CD14-positive monocyte (primary cell): ENCODE results near the gene TTYH1. TPM values are rescaled to one million over a fixed set of nuclear protein-coding genes. Genes with fewer than 3 reads are reported as not detected.
A peak's percentile ranks its signal among the peaks of the same experiment; 100 is the strongest.

Experiments used
- DNase-seq, 3 donors: peaks; one replicate each; pipeline ENCODE4 v3.0.0-alpha.2; 2011 to 2022
- H2AFZ ChIP-seq: 2 replicates; pipeline ENCODE4 v1.6.0; 2012; ENCODE audit warnings: mild to moderate bottlenecking, low read depth, low read length, inconsistent platforms; ENCODE audit not compliant: insufficient read depth, poor library complexity, severe bottlenecking
- H3K27ac ChIP-seq, 2 donors: 1 replicate in 1 of 2; 2 replicates in 1 of 2; pipeline ENCODE4 v1.5.1; 2012 to 2013; ENCODE audit warnings: low read length in 2 of 2, control low read depth in 1 of 2, inconsistent platforms in 1 of 2, low read depth in 1 of 2, mild to moderate bottlenecking in 1 of 2
- H3K27me3 ChIP-seq, 2 donors: one replicate each; pipeline versions ENCODE4 v1.6.0 to v1.6.1; 2011 to 2013; ENCODE audit warnings: low read length in 2 of 2; ENCODE audit not compliant: control insufficient read depth in 2 of 2, insufficient read depth in 2 of 2
- H3K36me3 ChIP-seq, 2 donors: replicated peaks in 1 of 2; 1 replicate in 1 of 2; 2 replicates in 1 of 2; pipeline versions ENCODE4 v1.5.1 to v1.6.1; 2012 to 2013; ENCODE audit warnings: low read length in 2 of 2, control low read depth in 1 of 2, inconsistent platforms in 1 of 2, mild to moderate bottlenecking in 1 of 2; ENCODE audit not compliant: insufficient read depth in 2 of 2, control insufficient read depth in 1 of 2
- H3K4me1 ChIP-seq, 2 donors: 1 replicate in 1 of 2; 2 replicates in 1 of 2; pipeline versions ENCODE4 v1.5.1 to v1.6.1; 2012 to 2013; ENCODE audit warnings: low read length in 2 of 2, control low read depth in 1 of 2, inconsistent platforms in 1 of 2, mild to moderate bottlenecking in 1 of 2, moderate library complexity in 1 of 2; ENCODE audit not compliant: insufficient read depth in 2 of 2, control insufficient read depth in 1 of 2
- H3K4me2 ChIP-seq: replicated peaks from 2 replicates; pipeline ENCODE3; 2012; ENCODE audit warnings: low read length, moderate library complexity, mild to moderate bottlenecking; ENCODE audit not compliant: poor library complexity, severe bottlenecking; ENCODE audit errors: extremely low read depth
- H3K4me3 ChIP-seq, 3 experiments: fragments of 200-600 bp in 1 of 3; sonication (generic) in 1 of 3; replicated peaks in 1 of 3; 1 replicate in 2 of 3; 2 replicates in 1 of 3; pipeline ENCODE4 v1.5.1; 2011 to 2013; ENCODE audit warnings: low read length in 3 of 3, mild to moderate bottlenecking in 3 of 3, control low read depth in 2 of 3, low read depth in 2 of 3, inconsistent platforms in 1 of 3, moderate library complexity in 1 of 3
- H3K79me2 ChIP-seq: 2 replicates; pipeline ENCODE4 v1.6.0; 2012; ENCODE audit warnings: mild to moderate bottlenecking, control low read depth, inconsistent platforms, low read length, moderate library complexity; ENCODE audit not compliant: insufficient read depth
- H3K9ac ChIP-seq: 2 replicates; pipeline ENCODE4 v1.6.0; 2017; ENCODE audit warnings: low read length, mild to moderate bottlenecking; ENCODE audit not compliant: insufficient read depth, poor library complexity, severe bottlenecking
- H3K9me3 ChIP-seq, 2 donors: replicated peaks in 1 of 2; 1 replicate in 1 of 2; 2 replicates in 1 of 2; pipeline versions ENCODE4 v1.5.1 to v1.6.1; 2012 to 2013; ENCODE audit warnings: low read length in 2 of 2, control low read depth in 1 of 2; ENCODE audit not compliant: control insufficient read depth in 1 of 2, insufficient read depth in 1 of 2
- H4K20me1 ChIP-seq: 2 replicates; pipeline ENCODE4 v1.6.0; 2012; ENCODE audit warnings: mild to moderate bottlenecking, low read length, control low read depth, moderate library complexity; ENCODE audit not compliant: insufficient read depth
- H3K27ac Mint-ChIP-seq, 7 donors: one replicate each; pipeline ENCODE4 v1.8.0; 2020; ENCODE audit warnings: mild to moderate bottlenecking in 7 of 7, mixed read lengths in 7 of 7, moderate library complexity in 6 of 7, inconsistent platforms in 2 of 7
- H3K27me3 Mint-ChIP-seq, 3 donors: one replicate each; pipeline ENCODE4 v1.8.0; 2021 to 2022; ENCODE audit warnings: low read depth in 3 of 3, mild to moderate bottlenecking in 3 of 3, mixed read lengths in 3 of 3, moderate library complexity in 3 of 3, inconsistent platforms in 1 of 3
- H3K36me3 Mint-ChIP-seq, 2 donors: one replicate each; pipeline ENCODE4 v1.8.0; 2020; ENCODE audit warnings: mixed read lengths in 2 of 2, inconsistent platforms in 1 of 2, mild to moderate bottlenecking in 1 of 2
- H3K4me1 Mint-ChIP-seq: one replicate; pipeline ENCODE4 v1.8.0; 2020; ENCODE audit warnings: mild to moderate bottlenecking, mixed read lengths
- H3K4me3 Mint-ChIP-seq, 2 donors: one replicate each; pipeline ENCODE4 v1.8.0; 2020; ENCODE audit warnings: mild to moderate bottlenecking in 2 of 2, mixed read lengths in 2 of 2, moderate library complexity in 1 of 2
- H3K9me3 Mint-ChIP-seq, 7 donors: one replicate each; pipeline ENCODE4 v1.8.0; 2020 to 2022; ENCODE audit warnings: mixed read lengths in 7 of 7, mild to moderate bottlenecking in 6 of 7, moderate library complexity in 6 of 7, inconsistent platforms in 2 of 7
- WGBS: methylation state at CpG from one replicate; pipeline ENCODE4 v1.1.5; 2013; ENCODE audit warnings: missing lambda C conversion rate; ENCODE audit not compliant: insufficient coverage; 5-methylcytosine and 5-hydroxymethylcytosine counted together
- intact Hi-C, 2 donors: fragments of 100-400 bp; cut with micrococcal nuclease; formaldehyde crosslinking; loops; one replicate each; pipeline versions ENCODE4 v1.15.0 to v1.15.1; 2023
- polyA plus RNA-seq, 3 donors: library from polyadenylated mRNA; depleted of rRNA in 1 of 3; unstranded in 2 of 3; stranded (reverse) in 1 of 3; fragments of 300-500 nt in 2 of 3; fragments of >200 nt in 1 of 3; fragmentation: Illumina TruSeq in 2 of 3; gene quantifications; 1 replicate in 2 of 3; 2 replicates in 1 of 3; pipeline ENCODE4 v1.2.3, GENCODE V29; 2012 to 2021
- TF ChIP-seq, protein P1 (sequence below): fragments of 200-600 bp; IDR thresholded peaks from one replicate; pipeline ENCODE4 v1.8.0; 2022; ENCODE audit warnings: antibody characterized with exemption, mild to moderate bottlenecking

The TTYH1 gene
- polyA plus RNA-seq, 3 donors = not detected

DNA sequence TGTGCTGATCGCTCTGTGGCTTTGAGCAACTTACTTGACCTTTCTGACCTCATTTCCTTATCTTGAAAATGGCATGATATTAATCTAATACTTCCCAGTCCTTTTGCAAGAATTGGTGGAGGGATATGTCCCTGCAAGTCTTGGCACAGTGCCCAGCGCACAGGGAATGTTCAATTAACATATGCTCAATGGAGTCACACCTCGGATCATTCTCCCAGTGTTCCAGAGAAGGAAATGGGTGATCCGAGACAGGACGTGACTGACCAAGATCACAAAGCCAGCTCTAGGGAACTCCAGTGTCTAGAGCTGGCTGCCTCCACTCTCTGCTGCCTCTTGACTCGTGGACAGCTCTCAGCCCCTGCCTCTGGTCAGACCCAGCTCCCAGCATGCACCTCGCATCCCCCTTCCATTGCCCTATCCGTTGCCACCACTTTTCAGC lies 54.3 kb downstream of the TTYH1 start:
- H3K9me3 ChIP-seq = peaks cover 3 to 12% of the 10 kb centered on the region in 2 donors
- 91% methylated on average over 7 of the region's 8 CpGs for WGBS
- peaks cover 61 to 83% (median 72%) of the 10 kb centered on the region in 3 donors for H3K27me3 Mint-ChIP-seq
- peaks cover 16 to 17% of the 10 kb centered on the region in 2 donors for H3K4me1 ChIP-seq
- H3K9ac ChIP-seq = no peak overlapping the region
- peaks cover 15% of the 10 kb centered on the region for H3K4me1 Mint-ChIP-seq
- DNase-seq = no peak
- peaks cover 33 to 74% of the 10 kb centered on the region in 2 donors for H3K27me3 ChIP-seq
- no peaks in the 10 kb centered on the region for H3K36me3 ChIP-seq
- H4K20me1 ChIP-seq = peaks cover 5% of the 10 kb centered on the region
- intact Hi-C loops = no loop called here
- H3K4me3 ChIP-seq = no peak overlapping the region
- TF ChIP-seq, protein P1, sequence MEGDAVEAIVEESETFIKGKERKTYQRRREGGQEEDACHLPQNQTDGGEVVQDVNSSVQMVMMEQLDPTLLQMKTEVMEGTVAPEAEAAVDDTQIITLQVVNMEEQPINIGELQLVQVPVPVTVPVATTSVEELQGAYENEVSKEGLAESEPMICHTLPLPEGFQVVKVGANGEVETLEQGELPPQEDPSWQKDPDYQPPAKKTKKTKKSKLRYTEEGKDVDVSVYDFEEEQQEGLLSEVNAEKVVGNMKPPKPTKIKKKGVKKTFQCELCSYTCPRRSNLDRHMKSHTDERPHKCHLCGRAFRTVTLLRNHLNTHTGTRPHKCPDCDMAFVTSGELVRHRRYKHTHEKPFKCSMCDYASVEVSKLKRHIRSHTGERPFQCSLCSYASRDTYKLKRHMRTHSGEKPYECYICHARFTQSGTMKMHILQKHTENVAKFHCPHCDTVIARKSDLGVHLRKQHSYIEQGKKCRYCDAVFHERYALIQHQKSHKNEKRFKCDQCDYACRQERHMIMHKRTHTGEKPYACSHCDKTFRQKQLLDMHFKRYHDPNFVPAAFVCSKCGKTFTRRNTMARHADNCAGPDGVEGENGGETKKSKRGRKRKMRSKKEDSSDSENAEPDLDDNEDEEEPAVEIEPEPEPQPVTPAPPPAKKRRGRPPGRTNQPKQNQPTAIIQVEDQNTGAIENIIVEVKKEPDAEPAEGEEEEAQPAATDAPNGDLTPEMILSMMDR = no peak
- H3K36me3 Mint-ChIP-seq = peaks cover 0 to 3% of the 10 kb centered on the region in 2 donors
- no peak overlapping the region for H3K4me2 ChIP-seq
- H3K27ac ChIP-seq = no peak overlapping the region
- peaks cover 4 to 30% (median 16%) of the 10 kb centered on the region in 7 donors for H3K9me3 Mint-ChIP-seq
- H2AFZ ChIP-seq = no peak overlapping the region
- H3K79me2 ChIP-seq = no peaks in the 10 kb centered on the region
- peak overlapping the region in 1 of 2 donors; percentile 85 for H3K4me3 Mint-ChIP-seq
- peak overlapping the region in 1 of 7 donors; percentile 36 for H3K27ac Mint-ChIP-seq

DNA sequence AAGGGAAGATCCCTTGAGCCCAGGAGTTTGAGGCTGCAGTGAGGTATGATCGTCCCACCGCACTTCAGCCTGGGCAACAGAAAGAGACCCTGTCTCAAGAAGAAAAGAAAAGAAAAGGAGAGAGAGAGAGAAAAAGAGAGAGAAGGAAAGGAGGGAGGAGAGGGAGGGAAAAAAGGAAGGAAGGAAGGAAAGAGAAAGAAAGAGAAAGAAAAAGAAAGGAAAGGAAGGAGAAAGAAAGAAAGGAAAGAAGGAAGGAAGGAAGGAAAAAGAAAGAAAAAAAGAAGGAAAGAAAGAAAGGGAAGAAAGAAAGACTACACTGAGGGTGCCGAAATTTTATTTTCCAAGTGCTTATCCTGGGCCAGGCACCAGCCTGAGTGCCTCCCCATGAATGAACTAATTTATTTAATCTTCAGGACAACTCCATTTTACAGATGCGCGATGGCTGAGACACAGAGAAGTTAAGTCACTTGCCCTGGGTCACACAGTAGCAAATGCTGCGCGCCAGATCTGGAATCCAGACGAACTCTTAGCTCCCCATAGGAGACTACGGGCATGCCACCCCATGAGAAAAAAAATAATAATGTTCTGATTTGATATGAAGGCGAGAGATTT lies 55.1 kb downstream of the TTYH1 start:
- no peak overlapping the region for H3K9ac ChIP-seq
- H3K4me2 ChIP-seq = no peak overlapping the region
- H4K20me1 ChIP-seq = peaks cover 5% of the 10 kb centered on the region
- intact Hi-C loops = loop anchor here in 1 of 2 donors (10.0 kb wide), 2 partner anchors 124 to 204 kb away; partner anchors contain the start of gene LILRA1
- no peaks in the 10 kb centered on the region for H3K36me3 ChIP-seq
- peaks cover 3 to 12% of the 10 kb centered on the region in 2 donors for H3K9me3 ChIP-seq
- no peak overlapping the region for H2AFZ ChIP-seq
- TF ChIP-seq, protein P1 = no peak
- peaks cover 38 to 82% of the 10 kb centered on the region in 2 donors for H3K27me3 ChIP-seq
- no peak overlapping the region for H3K27ac ChIP-seq
- peaks cover 10 to 12% of the 10 kb centered on the region in 2 donors for H3K4me1 ChIP-seq
- 93% methylated on average over 2 of the region's 10 CpGs for WGBS
- H3K4me1 Mint-ChIP-seq = peaks cover 13% of the 10 kb centered on the region
- H3K4me3 ChIP-seq = no peak overlapping the region
- DNase-seq = no peak
- peak overlapping the region in 1 of 2 donors; percentile 85 for H3K4me3 Mint-ChIP-seq
- no peak overlapping the region for H3K27ac Mint-ChIP-seq
- no peaks in the 10 kb centered on the region for H3K79me2 ChIP-seq
- H3K9me3 Mint-ChIP-seq = peaks cover 4 to 28% (median 18%) of the 10 kb centered on the region in 7 donors
- H3K27me3 Mint-ChIP-seq = peaks cover 70 to 87% (median 80%) of the 10 kb centered on the region in 3 donors
- H3K36me3 Mint-ChIP-seq = peaks cover 0 to 3% of the 10 kb centered on the region in 2 donors
